H1 (cell line): Measurements from ENCODE around the gene C2CD4B. TPM values are rescaled to one million over a fixed set of nuclear protein-coding genes. Genes with fewer than 3 reads are reported as not detected.

Experiments used
- CTCF ChIA-PET: fragments of 300-600 bp; sonication (Branson Sonifier 250); formaldehyde crosslinking; loops from one replicate; lab custom pipeline; 2021; ENCODE audit not compliant: partially characterized antibody; lab: Charles Lee
- POLR2A ChIA-PET: fragments of 300-600 bp; sonication (Branson Sonifier 250); formaldehyde crosslinking; loops from one replicate; lab custom pipeline; 2021; ENCODE audit warnings: inconsistent platforms; ENCODE audit not compliant: partially characterized antibody; lab: Charles Lee
- DNase-seq, 2 experiments: peaks; one replicate each; pipeline versions ENCODE4 v3.0.0 to v3.0.0-alpha.2; 2010 to 2022; ENCODE audit warnings: low spot score in 2 of 2, low read depth in 1 of 2, mixed read lengths in 1 of 2
- FAIRE-seq: peaks from 2 replicates; lab custom pipeline; 2011; peaks lifted over from hg19 to GRCh38; lab: Jason Lieb, UNC
- H2AFZ ChIP-seq: 2 replicates; pipeline ENCODE4 v1.8.1; 2012; ENCODE audit warnings: low read length, inconsistent platforms
- H2AK5ac ChIP-seq: 2 replicates; pipeline ENCODE4 v1.6.1; 2013; ENCODE audit warnings: low read depth, low read length
- H2BK120ac ChIP-seq: replicated peaks from 2 replicates; pipeline ENCODE3; 2013; ENCODE audit warnings: low read depth, low read length, inconsistent platforms
- H2BK12ac ChIP-seq: 2 replicates; pipeline ENCODE4 v1.6.1; 2013; ENCODE audit warnings: low read depth, low read length
- H2BK15ac ChIP-seq: 2 replicates; pipeline ENCODE4 v1.6.1; 2013; ENCODE audit warnings: low read length
- H2BK20ac ChIP-seq: 2 replicates; pipeline ENCODE4 v1.6.1; 2013; ENCODE audit warnings: low read length
- H2BK5ac ChIP-seq: 2 replicates; pipeline ENCODE4 v1.6.1; 2013; ENCODE audit warnings: low read depth, low read length
- H3K14ac ChIP-seq: 2 replicates; pipeline ENCODE4 v1.6.1; 2013; ENCODE audit warnings: inconsistent platforms; ENCODE audit not compliant: insufficient read length
- H3K18ac ChIP-seq: 2 replicates; pipeline ENCODE4 v1.6.1; 2013; ENCODE audit warnings: low read length; ENCODE audit errors: extremely low read depth
- H3K23ac ChIP-seq: 2 replicates; pipeline ENCODE4 v1.6.1; 2013; ENCODE audit warnings: inconsistent platforms; ENCODE audit not compliant: insufficient read length
- H3K23me2 ChIP-seq: 2 replicates; pipeline ENCODE4 v1.6.1; 2013; ENCODE audit warnings: low read depth, low read length
- H3K27ac ChIP-seq: 2 replicates; pipeline ENCODE4 v1.6.1; 2011; ENCODE audit warnings: low read depth, low read length, inconsistent platforms
- H3K27me3 ChIP-seq, 4 experiments: replicated peaks in 1 of 4; 1 replicate in 1 of 4; 2 replicates in 3 of 4; pipeline versions ENCODE4 v1.6.1 to v1.8.1; 2011 to 2013; ENCODE audit warnings: low read length in 3 of 4, mild to moderate bottlenecking in 3 of 4, inconsistent platforms in 2 of 4, mixed read lengths in 2 of 4, moderate library complexity in 1 of 4; ENCODE audit not compliant: control insufficient read depth in 3 of 4, insufficient read depth in 3 of 4; ENCODE audit errors: extremely low read depth in 1 of 4
- H3K36me3 ChIP-seq, 4 experiments: 2 replicates each; pipeline versions ENCODE4 v1.6.1 to v1.8.1; 2011 to 2013; ENCODE audit warnings: mild to moderate bottlenecking in 4 of 4, low read length in 3 of 4, moderate library complexity in 2 of 4, control low read depth in 1 of 4, inconsistent platforms in 1 of 4; ENCODE audit not compliant: insufficient read depth in 4 of 4, control insufficient read depth in 2 of 4
- H3K4ac ChIP-seq: replicated peaks from 2 replicates; pipeline ENCODE3; 2013; ENCODE audit warnings: low read length, low read depth, mixed read lengths, inconsistent platforms; ENCODE audit not compliant: insufficient read length
- H3K4me1 ChIP-seq, 4 experiments: replicated peaks in 1 of 4; 1 replicate in 1 of 4; 2 replicates in 3 of 4; pipeline versions ENCODE4 v1.6.1 to v1.8.1; 2011 to 2013; ENCODE audit warnings: low read length in 3 of 4, inconsistent platforms in 2 of 4, mixed read lengths in 1 of 4; ENCODE audit not compliant: insufficient read depth in 4 of 4, control insufficient read depth in 3 of 4
- H3K4me2 ChIP-seq, 2 experiments: 2 replicates each; pipeline versions ENCODE4 v1.6.1 to v1.8.1; 2011 to 2013; ENCODE audit warnings: low read depth in 2 of 2, low read length in 2 of 2, control low read depth in 1 of 2, inconsistent platforms in 1 of 2, mild to moderate bottlenecking in 1 of 2; ENCODE audit not compliant: insufficient read depth in 1 of 2
- H3K4me3 ChIP-seq, 4 experiments: fragments of 200-600, 300-600 bp in 1 of 4; sonication (generic), shearing (Covaris generic), sonication (Bioruptor Twin) in 1 of 4; 2 replicates each; pipeline versions ENCODE4 v1.5.1 to v1.8.1; 2011 to 2016; ENCODE audit warnings: low read length in 4 of 4, low read depth in 3 of 4, control low read depth in 2 of 4, inconsistent platforms in 2 of 4, mild to moderate bottlenecking in 2 of 4, mixed read lengths in 1 of 4, moderate library complexity in 1 of 4; ENCODE audit not compliant: insufficient read depth in 2 of 4; ENCODE audit errors: extremely low read depth in 1 of 4
- H3K56ac ChIP-seq: replicated peaks from 2 replicates; pipeline ENCODE3; 2013; ENCODE audit warnings: low read depth, mild to moderate bottlenecking, mixed read lengths, low read length, inconsistent platforms; ENCODE audit not compliant: insufficient read length
- H3K79me1 ChIP-seq: 2 replicates; pipeline ENCODE4 v1.6.1; 2013; ENCODE audit warnings: low read depth, low read length, control low read depth
- H3K79me2 ChIP-seq, 2 experiments: 2 replicates each; pipeline versions ENCODE4 v1.6.1 to v1.8.1; 2012 to 2013; ENCODE audit warnings: low read length in 2 of 2, mild to moderate bottlenecking in 2 of 2, inconsistent platforms in 1 of 2; ENCODE audit not compliant: insufficient read depth in 2 of 2, control insufficient read depth in 1 of 2
- H3K9ac ChIP-seq, 4 experiments: replicated peaks in 1 of 4; 1 replicate in 1 of 4; 2 replicates in 3 of 4; pipeline versions ENCODE4 v1.6.1 to v1.8.1; 2011 to 2013; ENCODE audit warnings: low read depth in 3 of 4, low read length in 3 of 4, control low read depth in 2 of 4, mild to moderate bottlenecking in 2 of 4, moderate library complexity in 2 of 4, inconsistent platforms in 1 of 4; ENCODE audit errors: extremely low read depth in 1 of 4
- H3K9me3 ChIP-seq, 2 experiments: 2 replicates each; pipeline versions ENCODE4 v1.6.1 to v1.8.1; 2012 to 2013; ENCODE audit warnings: mild to moderate bottlenecking in 2 of 2, moderate library complexity in 2 of 2, control low read depth in 1 of 2, inconsistent platforms in 1 of 2, low read depth in 1 of 2, low read length in 1 of 2, mixed read lengths in 1 of 2; ENCODE audit not compliant: insufficient read depth in 2 of 2
- H4K20me1 ChIP-seq, 2 experiments: replicated peaks in 1 of 2; 2 replicates each; pipeline versions ENCODE3 to v1.8.1; 2011 to 2013; ENCODE audit warnings: inconsistent platforms in 2 of 2, low read length in 2 of 2, mild to moderate bottlenecking in 1 of 2; ENCODE audit not compliant: insufficient read depth in 2 of 2, control insufficient read depth in 1 of 2
- H4K5ac ChIP-seq: 2 replicates; pipeline ENCODE4 v1.6.1; 2013; ENCODE audit warnings: low read length, low read depth, mixed read lengths, inconsistent platforms; ENCODE audit not compliant: insufficient read length
- H4K8ac ChIP-seq: 2 replicates; pipeline ENCODE4 v1.8.0; 2013; ENCODE audit warnings: mild to moderate bottlenecking, moderate library complexity, low read length, inconsistent platforms; ENCODE audit not compliant: insufficient read depth; ENCODE audit errors: extremely low read depth
- H4K91ac ChIP-seq: replicated peaks from 2 replicates; pipeline ENCODE3; 2013; ENCODE audit warnings: low read length, mixed read lengths, inconsistent platforms; ENCODE audit not compliant: insufficient read length
- CEBPB ChIP-seq: IDR thresholded peaks from 2 replicates; pipeline ENCODE4 v1.6.1; 2012; ENCODE audit warnings: low read depth, low read length
- MAFK ChIP-seq: IDR thresholded peaks from 2 replicates; pipeline ENCODE4 v1.6.1; 2012; ENCODE audit warnings: low read depth, mild to moderate bottlenecking, improper control_type of control experiment, low read length
- WGBS, 2 experiments: shearing (Covaris generic) in 1 of 2; methylation state at CpG; one replicate each; pipeline versions ENCODE4 v1.1.6 to v1.1.7; 2013 to 2015; ENCODE audit warnings: low lambda C conversion rate in 2 of 2, mixed read lengths in 2 of 2, inconsistent platforms in 1 of 2, low coverage in 1 of 2, missing lambda C conversion rate in 1 of 2; ENCODE audit not compliant: insufficient replicate concordance in 2 of 2, insufficient coverage in 1 of 2, insufficient read length in 1 of 2; ENCODE audit errors: extremely low coverage in 1 of 2, missing lambda C conversion rate in 1 of 2; 5-methylcytosine and 5-hydroxymethylcytosine counted together
- polyA plus RNA-seq, 7 experiments: library from polyadenylated mRNA; depleted of rRNA in 3 of 7; stranded (reverse) in 5 of 7; unstranded in 2 of 7; fragments of >200 nt in 5 of 7; fragments of 200-250 nt in 2 of 7; gene quantifications; 1 replicate in 5 of 7; 2 replicates in 1 of 7; 4 replicates in 1 of 7; pipeline versions ENCODE4 v1.2.1 to v1.2.3, GENCODE V29; 2011 to 2013; ENCODE audit warnings: missing spikeins in 2 of 7, mixed read lengths in 2 of 7
- total RNA-seq: library from RNA; stranded (reverse); fragmentation: NEBNext Ultra II Directional; extraction: Animal tissue kit (Norgen Biotek cat#: 25700); gene quantifications from 2 replicates; pipeline ENCODE4 v1.2.1, GENCODE V29; 2021

C2CD4B gene
- total and polyA plus RNA-seq, 2 of the 8 experiments (the other 6 are each of a cell fraction or from before 2014, with no cell fraction given) = 0.12 to 0.73 TPM

- Histone ChIP-seq H3K4ac (no peak overlapping the region), H3K18ac (no peak overlapping the region), H3K27ac (no peak overlapping the region), H3K79me2 (no peaks in the 10 kb centered on the region), H3K4me2 (no peak overlapping the region), H4K5ac (no peak overlapping the region), H4K91ac (no peak overlapping the region), H2BK20ac (no peak overlapping the region), H3K56ac (no peak overlapping the region), H2BK12ac (no peak overlapping the region), H3K23me2 (no peaks in the 10 kb centered on the region), H4K8ac (no peak overlapping the region), H3K23ac (no peak overlapping the region), H2BK5ac (no peak overlapping the region), H3K27me3 (peaks cover 0 to under 1% (median 0%) of the 10 kb centered on the region in 4 experiments; a peak in 1 of 7 replicates), H3K79me1 (no peaks in the 10 kb centered on the region), H3K36me3 (no peaks in the 10 kb centered on the region), H4K20me1 (no peaks in the 10 kb centered on the region), H3K4me3 (no peak overlapping the region), H3K4me1 (peaks cover 0 to 3% (median 0%) of the 10 kb centered on the region in 4 experiments; a peak in 1 of 7 replicates), H3K14ac (no peak overlapping the region), H3K9me3 (no peaks in the 10 kb centered on the region), H2BK120ac (no peak overlapping the region), H2BK15ac (no peak overlapping the region), H2AK5ac (no peak overlapping the region), H2AFZ (peak overlapping the region; percentile 98), H3K9ac (no peak overlapping the region)
- DNase-seq (no peak), FAIRE-seq (no peak)
- ChIA-PET POLR2A (no interaction called here), CTCF (interaction anchor here (1.1 to 1.7 kb wide), 2 partner anchors 8 to 20 kb away, joined by 5 read pairs; no protein-coding TSS in a partner anchor)
- WGBS, 2 experiments = 82% methylated on average over 7 of the region's 7 CpGs; no CpG with 5 or more reads in 1 of the 2 experiments
- peak; percentile 86 for TF ChIP-seq CEBPB
- TF ChIP-seq MAFK = no peak
These were observed 45.7 kb downstream of the C2CD4B start for GRCh38 chr15:62119227-62119864.
